IMR-90 (cell line): ENCODE results near the gene NKAIN2. TPM values are rescaled to one million over a fixed set of nuclear protein-coding genes. Genes with fewer than 3 reads are reported as not detected.

Experiments
- ATAC-seq: fragments of 200-7000 bp; cut with Tn5 transposase; 2 replicates; pipeline ENCODE4 v1.9.1; 2020; ENCODE audit warnings: low read depth, mild to moderate bottlenecking, moderate library complexity
- BruUV-seq: library from RNA; stranded (reverse); fragments of 400-500 nt; replicated peaks from 2 replicates; lab custom pipeline; 2021; lab: Mats Ljungman, UMichigan
- CTCF ChIA-PET: fragments of 300-600 bp; formaldehyde crosslinking; extraction: SDS; loops from one replicate; lab custom pipeline; 2021; ENCODE audit warnings: antibody characterized with exemption; lab: Yijun Ruan, JAX
- POLR2A ChIA-PET: fragments of 300-600 bp; sonication (Branson Sonifier 250); formaldehyde crosslinking; loops from one replicate; lab custom pipeline; 2022; ENCODE audit warnings: antibody characterized with exemption; ENCODE audit not compliant: unreplicated experiment; lab: Charles Lee
- DNase-seq: peaks from one replicate; pipeline ENCODE4 v3.0.0; 2013
- H2AFZ ChIP-seq: replicated peaks from 2 replicates; pipeline ENCODE3; 2013; ENCODE audit warnings: low read length, mild to moderate bottlenecking; ENCODE audit not compliant: poor library complexity
- H2AK5ac ChIP-seq: 2 replicates; pipeline ENCODE4 v1.6.1; 2013; ENCODE audit warnings: low read depth, low read length, inconsistent platforms
- H2AK9ac ChIP-seq: replicated peaks from 2 replicates; pipeline ENCODE3; 2013; ENCODE audit warnings: mild to moderate bottlenecking, low read depth, low read length, moderate library complexity; ENCODE audit not compliant: poor library complexity
- H2BK120ac ChIP-seq: 2 replicates; pipeline ENCODE4 v1.6.1; 2013; ENCODE audit warnings: low read depth, low read length, inconsistent platforms
- H2BK15ac ChIP-seq: 3 replicates; pipeline ENCODE4 v1.6.1; 2013; ENCODE audit warnings: low read depth, low read length, inconsistent platforms
- H2BK20ac ChIP-seq: 2 replicates; pipeline ENCODE4 v1.6.1; 2013; ENCODE audit warnings: low read depth, mild to moderate bottlenecking, inconsistent platforms, low read length, moderate library complexity
- H2BK5ac ChIP-seq: 2 replicates; pipeline ENCODE4 v1.6.1; 2013; ENCODE audit warnings: mild to moderate bottlenecking, low read depth, low read length, inconsistent platforms; ENCODE audit not compliant: poor library complexity, severe bottlenecking
- H3K14ac ChIP-seq: replicated peaks from 2 replicates; pipeline ENCODE4 v1.6.1; 2013; ENCODE audit warnings: low read depth, low read length, inconsistent platforms
- H3K18ac ChIP-seq: 2 replicates; pipeline ENCODE4 v1.6.1; 2013; ENCODE audit warnings: low read depth, low read length, control low read depth
- H3K23ac ChIP-seq: 2 replicates; pipeline ENCODE4 v1.6.1; 2013; ENCODE audit warnings: low read depth, low read length, inconsistent platforms
- H3K27ac ChIP-seq: 2 replicates; pipeline ENCODE4 v1.5.1; 2013; ENCODE audit warnings: mild to moderate bottlenecking, control low read depth, low read length; ENCODE audit not compliant: insufficient read depth
- H3K27me3 ChIP-seq: 2 replicates; pipeline ENCODE4 v1.6.1; 2013; ENCODE audit warnings: low read length; ENCODE audit not compliant: control insufficient read depth, insufficient read depth
- H3K36me3 ChIP-seq: 2 replicates; pipeline ENCODE4 v1.6.1; 2013; ENCODE audit warnings: low read length, mixed read lengths; ENCODE audit not compliant: control insufficient read depth, insufficient read depth
- H3K4ac ChIP-seq: 2 replicates; pipeline ENCODE4 v1.6.1; 2013; ENCODE audit warnings: low read depth, low read length, inconsistent platforms
- H3K4me1 ChIP-seq: 2 replicates; pipeline ENCODE4 v1.6.1; 2013; ENCODE audit warnings: low read length, mixed read lengths; ENCODE audit not compliant: control insufficient read depth, insufficient read depth
- H3K4me2 ChIP-seq: 2 replicates; pipeline ENCODE4 v1.6.1; 2013; ENCODE audit warnings: low read depth, mild to moderate bottlenecking, control low read depth, low read length, moderate library complexity
- H3K4me3 ChIP-seq: 2 replicates; pipeline ENCODE4 v1.5.1; 2013; ENCODE audit warnings: low read depth, mild to moderate bottlenecking, control low read depth, low read length, moderate library complexity; ENCODE audit not compliant: insufficient read depth
- H3K56ac ChIP-seq: 2 replicates; pipeline ENCODE4 v1.6.1; 2013; ENCODE audit warnings: low read length, inconsistent platforms; ENCODE audit not compliant: insufficient read depth; ENCODE audit errors: extremely low read depth
- H3K79me1 ChIP-seq, 2 experiments: 2 replicates each; pipeline ENCODE4 v1.6.1; 2013; ENCODE audit warnings: low read length in 2 of 2, inconsistent platforms in 1 of 2, low read depth in 1 of 2
- H3K9ac ChIP-seq: 2 replicates; pipeline ENCODE4 v1.6.1; 2013; ENCODE audit warnings: low read depth, low read length, control low read depth
- H3K9me1 ChIP-seq: 2 replicates; pipeline ENCODE4 v1.6.1; 2013; ENCODE audit warnings: low read length, inconsistent platforms; ENCODE audit not compliant: insufficient read depth
- H3K9me3 ChIP-seq: 2 replicates; pipeline ENCODE4 v1.6.1; 2013; ENCODE audit warnings: low read length; ENCODE audit not compliant: control insufficient read depth, insufficient read depth
- H4K20me1 ChIP-seq: 2 replicates; pipeline ENCODE4 v1.6.1; 2013; ENCODE audit warnings: low read length, inconsistent platforms; ENCODE audit not compliant: insufficient read depth
- H4K5ac ChIP-seq: 2 replicates; pipeline ENCODE4 v1.6.1; 2013; ENCODE audit warnings: mild to moderate bottlenecking, low read depth, low read length, control low read depth
- H4K8ac ChIP-seq, 2 experiments: 2 replicates each; pipeline ENCODE4 v1.6.1; 2013; ENCODE audit warnings: low read depth in 2 of 2, low read length in 2 of 2, control low read depth in 1 of 2, inconsistent platforms in 1 of 2
- H4K91ac ChIP-seq: 2 replicates; pipeline ENCODE4 v1.6.1; 2013; ENCODE audit warnings: low read depth, low read length, inconsistent platforms; ENCODE audit not compliant: insufficient read depth
- BHLHE40 ChIP-seq: fragments of 150-350 bp; IDR thresholded peaks from 2 replicates; pipeline ENCODE4 v1.6.1; 2016; ENCODE audit warnings: mild to moderate bottlenecking, low read depth, low read length
- CEBPB ChIP-seq: IDR thresholded peaks from 2 replicates; pipeline ENCODE4 v1.6.1; 2012; ENCODE audit warnings: low read depth, low read length, improper control_type of control experiment
- CHD1 ChIP-seq: IDR thresholded peaks from 2 replicates; pipeline ENCODE4 v1.6.1; 2012; ENCODE audit warnings: low read depth, low read length, improper control_type of control experiment
- CTCF ChIP-seq: conservative IDR thresholded peaks from 2 replicates; pipeline ENCODE4 v1.5.1; 2012; ENCODE audit warnings: mild to moderate bottlenecking, low read depth, low read length, improper control_type of control experiment
- ELK1 ChIP-seq: fragments of 150-350 bp; IDR thresholded peaks from 2 replicates; pipeline ENCODE4 v1.6.1; 2016; ENCODE audit warnings: low read depth, mild to moderate bottlenecking, low read length, moderate library complexity, borderline replicate concordance
- FOS ChIP-seq: fragments of 150-350 bp; IDR thresholded peaks from 2 replicates; pipeline ENCODE4 v1.6.1; 2016; ENCODE audit warnings: low read depth, low read length
- MAFK ChIP-seq: IDR thresholded peaks from 2 replicates; pipeline ENCODE4 v1.6.1; 2012; ENCODE audit warnings: low read depth, low read length, improper control_type of control experiment
- MAZ ChIP-seq: IDR thresholded peaks from 2 replicates; pipeline ENCODE4 v1.6.1; 2012; ENCODE audit warnings: low read depth, mild to moderate bottlenecking, low read length, improper control_type of control experiment, moderate library complexity, borderline replicate concordance
- MXI1 ChIP-seq: IDR thresholded peaks from 2 replicates; pipeline ENCODE4 v1.6.1; 2012; ENCODE audit warnings: low read depth, mild to moderate bottlenecking, low read length, moderate library complexity, borderline replicate concordance
- NFE2L2 ChIP-seq: fragments of 150-350 bp; IDR thresholded peaks from 2 replicates; pipeline ENCODE4 v1.6.1; 2016; ENCODE audit warnings: low read depth, mild to moderate bottlenecking, low read length
- POLR2A ChIP-seq: IDR thresholded peaks from 2 replicates; pipeline ENCODE4 v1.6.1; 2012; ENCODE audit warnings: mild to moderate bottlenecking, low read depth, low read length
- RAD21 ChIP-seq: IDR thresholded peaks from 2 replicates; pipeline ENCODE4 v1.6.1; 2012; ENCODE audit warnings: low read length, improper control_type of control experiment
- RCOR1 ChIP-seq: IDR thresholded peaks from 2 replicates; pipeline ENCODE4 v1.6.1; 2012; ENCODE audit warnings: mild to moderate bottlenecking, low read length, improper control_type of control experiment; ENCODE audit not compliant: insufficient replicate concordance
- RFX5 ChIP-seq: IDR thresholded peaks from 2 replicates; pipeline ENCODE4 v1.8.0; 2012; ENCODE audit warnings: low read depth, mild to moderate bottlenecking, low read length, moderate library complexity
- SMC3 ChIP-seq: fragments of 150-350 bp; IDR thresholded peaks from 2 replicates; pipeline ENCODE4 v1.6.1; 2016; ENCODE audit warnings: low read depth, mild to moderate bottlenecking, antibody characterized with exemption, low read length, moderate library complexity
- USF2 ChIP-seq: fragments of 150-350 bp; IDR thresholded peaks from 2 replicates; pipeline ENCODE4 v1.6.1; 2017; ENCODE audit warnings: mild to moderate bottlenecking, antibody characterized with exemption, low read length, low read depth
- WGBS, 2 experiments: methylation state at CpG; one replicate each; pipeline versions ENCODE4 v1.1.5 to v1.1.7; 2013; ENCODE audit warnings: missing lambda C conversion rate in 2 of 2; ENCODE audit not compliant: insufficient read length in 1 of 2; ENCODE audit errors: extremely low coverage in 2 of 2; 5-methylcytosine and 5-hydroxymethylcytosine counted together
- dilution Hi-C: fragments of 300-500 bp; cut with HindIII; formaldehyde crosslinking; loops from one replicate; pipeline ENCODE4 v1.14.3; 2018; ENCODE audit warnings: low sequenced_read_pairs; ENCODE audit not compliant: unreplicated experiment
- in situ Hi-C: fragments of 300-500 bp; cut with MboI; formaldehyde crosslinking; loops from 3 replicates; pipeline ENCODE4 v1.14.3; 2019; ENCODE audit warnings: low sequenced_read_pairs, inconsistent platforms, mixed read lengths
- intact Hi-C: fragments of 100-400 bp; cut with micrococcal nuclease; formaldehyde crosslinking; loops from 2 replicates; pipeline ENCODE4 v1.10.0; 2022
- polyA plus RNA-seq, 3 experiments: library from polyadenylated mRNA; depleted of rRNA; stranded (reverse); fragments of >200 nt; gene quantifications; 2 replicates each; pipeline ENCODE4 v1.2.3, GENCODE V29; 2012; ENCODE audit warnings: low replicate concordance in 1 of 3
- total RNA-seq: library from RNA; depleted of rRNA; stranded (reverse); fragments of >200 nt; gene quantifications from 2 replicates; pipeline ENCODE4 v1.2.3, GENCODE V29; 2012

NKAIN2 gene
- total and polyA plus RNA-seq, 2 of the 4 experiments (the other 2 are of a cell fraction) = not detected

GRCh38 chr6:123925350-123925749 lies 121.7 kb downstream of the NKAIN2 start:
- H3K4me2 ChIP-seq = no peak overlapping the region
- H3K27me3 ChIP-seq = no peaks in the 10 kb centered on the region
- no peak overlapping the region for H3K4ac ChIP-seq
- no peaks in the 10 kb centered on the region for H3K36me3 ChIP-seq
- dilution Hi-C loops = no loop called here
- DNase-seq = peak; percentile 16
- H3K18ac ChIP-seq = no peak overlapping the region
- no peak overlapping the region for H2BK120ac ChIP-seq
- H3K79me1 ChIP-seq = no peaks in the 10 kb centered on the region
- no peak overlapping the region for H2BK5ac ChIP-seq
- no peak for ATAC-seq
- no peak overlapping the region for H3K9ac ChIP-seq
- no peak overlapping the region for H3K14ac ChIP-seq
- no TSS peak for BruUV-seq
- no peak overlapping the region for H2AK5ac ChIP-seq
- no peak overlapping the region for H3K27ac ChIP-seq
- H4K5ac ChIP-seq = no peak overlapping the region
- CTCF ChIA-PET = no interaction called here
- POLR2A ChIA-PET = no interaction called here
- no peak overlapping the region for H2BK20ac ChIP-seq
- intact Hi-C loops = no loop called here
- H4K20me1 ChIP-seq = no peaks in the 10 kb centered on the region
- H4K8ac ChIP-seq = no peak overlapping the region
- no peak overlapping the region for H3K23ac ChIP-seq
- no peak overlapping the region for H2AFZ ChIP-seq
- no peaks in the 10 kb centered on the region for H3K9me3 ChIP-seq
- no CpG with 5 or more reads among the region's 1 CpG for WGBS, 2 experiments
- no peaks in the 10 kb centered on the region for H3K9me1 ChIP-seq
- TF ChIP-seq ELK1 (no peak), CTCF (no peak), FOS (no peak), RFX5 (no peak), BHLHE40 (no peak), USF2 (no peak), MXI1 (no peak), RCOR1 (no peak), SMC3 (no peak), RAD21 (no peak), MAZ (no peak), CHD1 (no peak), CEBPB (no peak), POLR2A (no peak), MAFK (no peak), NFE2L2 (no peak)
- H3K4me3 ChIP-seq = no peak overlapping the region
- in situ Hi-C loops = no loop called here
- no peak overlapping the region for H3K56ac ChIP-seq
- no peak overlapping the region for H2BK15ac ChIP-seq
- no peak overlapping the region for H4K91ac ChIP-seq
- no peaks in the 10 kb centered on the region for H3K4me1 ChIP-seq
- H2AK9ac ChIP-seq = no peak overlapping the region
